ENCODE results near the gene OCLN.
A peak's percentile ranks its signal among the peaks of the same experiment; 100 is the strongest.
"Not testable (repeated sequence)": the region's sequence is repeated elsewhere in the genome, so short reads cannot be mapped to it uniquely, and the experiment has no call there.

Gene OCLN

DNA sequence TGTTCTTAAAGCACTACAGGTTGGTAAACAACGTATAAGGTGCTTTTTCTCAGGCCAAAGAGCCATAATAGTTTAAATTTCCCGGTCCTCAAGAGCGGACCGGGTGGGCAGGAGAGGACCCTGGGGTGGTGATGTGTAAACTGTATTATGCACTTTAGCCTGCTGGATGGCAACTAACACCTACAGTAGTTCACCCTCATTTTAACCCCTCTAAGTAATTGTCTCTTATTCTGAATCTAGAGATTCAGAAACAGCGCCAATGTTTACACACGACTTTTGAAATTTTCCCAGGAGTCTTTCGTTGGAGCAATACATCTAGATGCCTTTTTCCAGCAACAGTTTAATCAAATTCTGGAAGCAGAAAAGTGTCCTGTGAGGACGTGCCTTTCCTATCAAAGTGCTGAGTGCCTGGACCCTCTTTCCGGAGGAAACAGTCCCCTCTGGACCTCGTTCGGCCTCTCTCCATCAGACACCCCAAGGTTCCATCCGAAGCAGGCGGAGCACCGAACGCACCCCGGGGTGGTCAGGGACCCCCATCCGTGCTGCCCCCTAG, 676 bp upstream of the OCLN start:
- no peak for DNase-seq

DNA sequence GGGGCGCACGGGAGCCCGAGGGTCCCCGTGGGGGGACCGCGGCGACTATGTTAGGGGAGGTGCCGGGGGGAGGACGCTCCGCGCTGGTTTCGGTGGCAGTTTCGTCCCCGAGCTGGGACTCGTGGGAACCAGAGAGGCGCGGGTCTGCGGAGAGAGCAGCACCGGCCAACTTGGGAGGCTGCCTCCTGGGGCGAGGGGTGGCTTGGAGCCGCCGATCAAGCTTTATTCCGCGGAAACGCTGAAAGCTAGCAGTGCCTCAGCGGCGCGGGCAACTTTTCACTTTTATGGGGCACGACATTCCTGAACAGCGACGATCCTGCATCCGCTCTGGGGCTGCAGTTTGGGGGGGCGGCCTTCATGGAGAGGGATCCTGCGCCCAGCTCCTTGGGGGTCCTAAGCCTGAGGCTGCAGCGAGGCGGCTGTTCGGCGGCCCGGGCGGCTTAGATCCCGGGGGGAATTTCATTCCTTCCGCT, 369 bp downstream of the OCLN start:
- DNase-seq = peak; percentile 41

DNA sequence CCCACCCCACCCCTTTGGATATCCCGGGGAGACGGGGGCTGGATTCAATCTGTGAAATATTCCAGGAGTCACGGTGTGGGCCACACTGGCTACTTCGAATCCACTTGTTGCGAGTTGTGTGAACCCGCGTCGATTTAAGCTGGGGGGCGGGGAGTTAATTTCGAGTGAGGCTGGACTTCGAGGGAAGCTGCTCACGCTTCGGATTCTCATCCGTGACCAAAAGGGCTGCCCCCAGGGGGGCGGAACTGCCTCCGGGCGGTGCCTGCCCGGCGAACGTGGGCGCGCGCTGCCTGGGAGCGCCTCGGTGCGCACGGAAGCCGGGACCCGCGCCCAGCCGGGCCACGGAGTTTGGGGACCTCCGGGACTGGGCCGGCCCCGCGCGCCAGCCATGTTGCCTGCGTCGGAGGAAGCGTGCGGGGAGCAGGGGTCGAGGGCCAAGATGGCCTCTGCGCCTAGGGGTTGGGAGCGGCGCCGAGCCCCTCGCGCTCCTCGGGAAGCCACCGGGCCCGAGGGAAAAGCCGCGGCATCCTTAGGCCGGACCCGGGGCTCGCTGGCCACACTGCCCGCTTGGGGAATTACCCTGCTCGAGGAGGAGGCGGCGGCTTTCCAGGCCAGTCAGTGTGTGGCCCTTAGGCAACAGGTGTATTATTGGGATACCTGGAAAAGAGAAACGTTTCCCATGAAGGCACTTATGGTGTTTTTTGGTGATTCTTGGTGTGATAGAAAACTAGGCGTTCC, 975 bp downstream of the OCLN start:
- peak; percentile 47 for DNase-seq

DNA sequence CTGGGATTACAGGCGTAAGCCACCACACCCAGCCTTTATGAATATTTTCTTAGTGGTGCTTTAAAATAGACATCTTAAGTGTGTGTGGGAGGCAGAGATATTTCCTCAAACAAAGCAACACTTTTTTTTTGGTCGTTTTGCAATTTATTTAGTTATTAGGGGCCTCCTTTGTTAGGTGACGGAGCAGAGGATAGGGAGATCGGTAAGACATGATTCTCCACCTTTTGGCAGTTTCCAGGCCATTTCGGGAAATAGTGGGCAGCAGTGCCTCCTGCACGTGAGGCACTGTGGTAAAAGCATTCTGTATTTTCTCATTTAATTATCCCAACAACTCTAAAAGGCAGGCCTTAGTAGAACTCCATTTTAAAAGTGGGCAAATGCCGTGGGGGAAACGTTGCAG, 1.9 kb downstream of the OCLN start:
- no peak for DNase-seq

DNA sequence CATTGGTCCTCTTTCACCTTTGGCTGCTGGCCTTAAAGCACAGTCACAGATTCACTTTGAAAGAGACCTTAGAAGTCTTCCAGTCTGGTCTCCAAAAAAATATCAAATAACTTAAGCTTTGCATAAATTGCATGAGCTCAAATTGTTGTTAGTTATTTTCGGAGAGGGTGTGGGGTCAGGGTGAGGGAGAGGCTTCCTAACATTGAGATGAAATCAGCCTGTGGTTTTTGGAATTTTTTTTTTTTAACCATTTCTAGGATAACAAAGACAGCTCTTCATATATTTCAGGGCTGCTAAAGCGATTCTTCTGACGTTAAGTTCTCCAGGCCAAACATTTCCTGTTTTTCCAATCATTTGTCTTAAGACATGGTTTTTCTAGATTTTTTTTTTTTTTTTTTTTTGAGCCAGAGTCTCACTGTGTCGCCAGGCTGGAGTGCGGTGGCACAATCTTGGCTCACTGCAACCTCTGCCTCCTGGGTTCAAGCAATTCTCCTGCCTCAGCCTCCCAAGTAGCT, 4.5 kb downstream of the OCLN start:
- DNase-seq = no peak

DNA sequence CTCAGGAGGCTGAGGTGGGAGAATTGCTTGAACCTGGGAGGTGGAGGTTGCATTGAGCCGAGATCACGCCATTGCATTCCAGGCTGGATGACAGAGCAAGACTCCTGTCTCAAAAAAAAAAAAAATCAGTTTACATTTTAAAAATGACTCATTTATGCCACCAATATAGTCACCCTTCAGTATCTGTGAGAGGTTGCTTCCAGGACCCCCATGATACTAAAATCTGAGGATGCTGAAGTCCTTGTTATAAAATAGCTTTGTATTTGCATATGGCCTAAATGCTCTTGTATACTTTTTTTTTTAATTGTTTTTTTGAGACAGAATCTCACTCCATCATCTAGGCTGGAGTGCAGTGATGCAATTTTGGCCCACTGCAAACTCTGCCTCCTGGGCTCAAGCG, 5.8 kb downstream of the OCLN start:
- DNase-seq = no peak

DNA sequence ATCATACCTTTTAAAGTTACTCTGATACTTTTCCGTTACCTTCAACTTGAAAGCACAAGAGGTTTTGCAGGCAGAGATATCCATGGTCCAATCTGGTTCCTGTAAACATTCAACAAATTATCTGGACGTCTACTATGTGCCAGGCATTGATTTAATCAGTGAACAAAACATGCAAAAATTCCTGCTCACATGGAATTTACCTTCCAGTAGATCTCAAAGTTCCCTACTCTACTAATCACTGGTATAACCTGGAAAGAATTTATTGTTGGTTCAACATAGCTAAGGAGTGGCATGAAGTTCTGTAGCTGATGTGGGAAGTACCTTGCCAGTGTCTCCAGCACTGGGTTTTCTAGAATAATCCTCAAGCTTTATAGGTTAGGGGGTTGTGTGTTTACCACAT, 9.8 kb downstream of the OCLN start:
- DNase-seq = no peak

DNA sequence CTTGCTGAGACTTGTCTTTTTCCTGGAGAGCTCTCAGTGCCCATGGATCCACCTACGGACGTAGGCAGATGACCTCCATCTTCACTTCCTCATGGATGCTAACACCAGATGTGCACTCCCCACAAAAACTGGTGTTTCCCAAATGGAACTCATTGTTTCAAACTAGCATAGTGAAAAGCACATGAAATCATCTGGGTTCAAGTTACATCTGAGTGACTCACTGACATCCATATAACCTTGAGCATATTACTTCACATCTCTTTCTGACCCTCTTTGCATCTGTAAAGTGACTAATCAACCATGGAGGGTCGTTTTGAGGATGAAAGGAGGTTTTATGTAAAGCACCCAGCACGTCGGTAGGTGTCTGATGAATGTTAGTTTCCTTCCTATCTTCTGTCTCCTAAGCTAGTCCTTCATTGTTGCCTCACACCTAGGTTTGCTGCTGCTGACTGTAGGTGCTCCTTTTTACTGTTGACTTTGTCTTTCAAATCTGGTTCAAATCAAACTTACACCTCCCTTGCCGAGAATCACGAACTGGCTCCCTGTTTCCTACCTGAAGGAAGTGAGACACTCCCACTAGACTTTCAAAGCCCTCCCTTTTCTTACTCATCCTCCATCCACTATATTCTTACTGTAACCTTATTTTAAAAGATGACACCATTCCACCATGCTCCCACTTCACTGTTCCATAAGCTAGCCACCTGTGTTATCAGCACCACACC, 10.3 kb downstream of the OCLN start:
- no peak for DNase-seq

DNA sequence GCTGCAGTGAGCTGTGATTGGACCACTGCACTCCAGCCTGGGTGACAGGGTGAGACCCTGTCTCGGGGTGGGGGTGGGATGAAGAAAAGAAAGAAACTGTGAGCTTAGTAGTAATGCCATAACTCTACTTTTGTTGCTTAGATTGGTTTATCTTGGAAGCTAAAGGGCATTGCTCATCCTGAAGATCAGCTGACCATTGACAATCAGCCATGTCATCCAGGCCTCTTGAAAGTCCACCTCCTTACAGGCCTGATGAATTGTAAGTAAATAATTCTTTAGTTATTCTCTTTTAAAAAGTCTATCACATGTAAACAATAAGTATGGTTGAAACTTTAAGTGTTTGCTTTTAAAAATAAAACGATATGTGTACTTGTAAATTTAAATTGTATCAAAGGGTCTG, 11.4 kb downstream of the OCLN start:
- no peak for DNase-seq

DNA sequence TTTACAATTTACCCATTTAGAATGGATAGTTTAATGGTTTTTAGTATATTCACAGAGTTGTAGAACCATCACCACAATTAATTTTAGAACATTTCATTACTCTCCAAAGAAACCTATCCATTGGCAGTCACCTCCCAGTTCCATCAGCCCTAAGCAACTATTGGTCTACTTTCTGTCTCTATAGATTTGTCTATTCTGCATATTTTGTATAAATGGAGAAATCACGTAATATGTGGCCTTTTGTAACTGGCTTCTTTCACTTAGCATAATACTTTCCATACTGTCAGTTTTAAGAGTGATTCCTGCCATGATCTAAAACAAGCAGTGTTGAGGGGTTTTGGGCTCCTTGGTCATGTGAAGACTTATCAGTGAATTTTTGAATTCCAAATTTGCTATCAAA, 12.7 kb downstream of the OCLN start:
- DNase-seq = no peak

DNA sequence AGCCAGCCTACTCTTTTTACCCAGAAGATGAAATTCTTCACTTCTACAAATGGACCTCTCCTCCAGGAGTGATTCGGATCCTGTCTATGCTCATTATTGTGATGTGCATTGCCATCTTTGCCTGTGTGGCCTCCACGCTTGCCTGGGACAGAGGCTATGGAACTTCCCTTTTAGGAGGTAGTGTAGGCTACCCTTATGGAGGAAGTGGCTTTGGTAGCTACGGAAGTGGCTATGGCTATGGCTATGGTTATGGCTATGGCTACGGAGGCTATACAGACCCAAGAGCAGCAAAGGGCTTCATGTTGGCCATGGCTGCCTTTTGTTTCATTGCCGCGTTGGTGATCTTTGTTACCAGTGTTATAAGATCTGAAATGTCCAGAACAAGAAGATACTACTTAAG, 16.6 kb downstream of the OCLN start:
- DNase-seq = no peak

DNA sequence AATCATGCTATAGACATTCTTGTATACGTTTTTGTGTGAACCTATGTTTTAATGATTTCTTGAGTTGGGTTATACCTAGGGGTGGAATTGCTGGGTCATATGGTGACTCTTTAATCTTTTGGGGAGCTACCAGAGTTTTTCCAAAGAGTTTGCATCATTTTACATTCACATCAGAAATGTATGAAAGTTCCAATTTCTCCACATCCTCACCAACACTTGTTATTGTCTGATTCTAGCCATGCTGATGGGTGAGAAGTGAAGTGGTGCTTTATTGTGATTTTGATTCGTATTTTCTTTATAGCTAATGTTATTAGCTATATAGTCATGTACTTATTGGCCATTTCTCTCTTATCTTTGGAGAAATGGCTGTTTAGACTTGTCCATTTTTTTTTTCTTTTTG, 18.1 kb downstream of the OCLN start:
- no peak for DNase-seq

DNA sequence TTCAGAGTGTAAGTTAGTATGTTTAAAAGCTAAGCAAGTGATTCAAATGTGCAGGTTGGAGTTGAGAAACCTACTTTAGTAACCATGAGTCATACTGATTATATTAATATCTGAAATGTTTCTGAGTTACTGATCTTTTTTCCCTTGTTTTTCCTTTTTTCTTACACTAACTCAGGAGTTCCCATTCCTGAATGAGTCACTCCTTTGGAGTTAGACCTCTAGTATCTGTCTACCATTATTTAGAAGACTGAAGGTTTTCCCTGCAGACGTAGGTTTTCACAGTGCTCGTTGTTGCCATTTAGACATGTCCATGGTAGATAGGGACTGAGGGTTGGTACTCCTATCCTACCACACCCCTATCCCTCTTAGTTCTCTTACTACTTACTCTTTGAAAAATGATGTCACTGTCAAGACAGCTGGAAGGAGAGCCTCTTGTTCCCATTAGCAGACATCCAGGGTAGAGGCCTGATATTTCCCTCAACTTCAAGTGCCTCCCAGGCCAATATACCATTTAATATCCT, 20.2 kb downstream of the OCLN start:
- no peak for DNase-seq

DNA sequence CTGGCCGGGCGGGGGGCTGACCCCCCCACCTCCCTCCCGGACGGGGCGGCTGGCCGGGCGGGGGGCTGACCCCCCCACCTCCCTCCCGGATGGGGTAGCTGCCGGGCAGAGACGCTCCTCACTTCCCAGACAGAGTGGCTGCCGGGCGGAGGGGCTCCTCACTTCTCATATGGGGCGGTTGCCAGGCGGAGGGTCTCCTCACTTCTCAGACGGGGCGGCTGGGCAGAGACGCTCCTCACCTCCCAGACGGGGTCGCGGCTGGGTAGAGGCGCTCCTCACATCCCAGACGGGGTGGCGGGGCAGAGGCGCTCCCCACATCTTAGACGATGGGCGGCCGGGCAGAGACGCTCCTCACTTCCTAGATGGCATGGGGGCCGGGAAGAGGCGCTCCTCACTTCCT, 23.0 kb downstream of the OCLN start:
- DNase-seq = not testable (repeated sequence)

DNA sequence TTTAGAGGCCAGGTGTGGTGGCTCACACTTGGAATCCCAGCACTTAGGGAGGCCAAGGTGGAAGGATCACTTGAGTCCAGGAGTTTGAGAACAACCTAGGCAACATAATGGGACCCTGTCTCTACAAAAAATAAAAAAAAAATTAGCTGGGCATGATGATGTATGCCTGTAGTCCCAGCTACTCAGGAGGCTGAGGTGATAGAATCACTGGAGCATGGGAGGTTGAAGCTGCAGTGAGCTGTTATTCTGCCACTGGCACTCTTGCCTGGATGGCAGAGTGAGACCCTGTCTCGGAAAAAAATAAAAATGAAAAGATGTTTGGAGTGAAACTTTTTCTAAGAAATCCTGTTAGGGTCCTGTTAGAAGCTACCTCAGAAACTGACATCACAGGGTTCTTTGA, 24.2 kb downstream of the OCLN start:
- DNase-seq = no peak

DNA sequence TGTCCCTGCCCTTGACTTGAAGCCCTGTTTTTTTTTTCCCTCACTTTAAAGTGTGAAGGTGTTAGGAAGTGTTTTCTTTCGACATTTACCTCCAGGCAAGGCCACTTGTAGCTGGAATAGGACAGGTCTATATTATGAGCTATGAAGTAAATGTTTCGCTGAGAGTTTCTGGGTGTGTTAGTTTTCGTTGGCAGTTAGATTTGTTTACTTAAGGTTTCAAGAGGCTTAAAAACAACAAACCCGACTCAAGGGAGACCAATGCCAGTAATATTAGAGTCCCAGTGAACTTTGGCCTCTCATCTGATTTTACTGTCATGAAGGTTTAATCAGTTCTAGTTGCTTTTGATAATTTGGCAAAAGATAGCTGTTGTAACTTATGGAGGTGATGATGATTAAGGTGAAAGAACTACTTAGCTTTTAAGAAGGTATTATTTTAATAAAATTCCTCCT, 25.2 kb downstream of the OCLN start:
- DNase-seq = no peak

DNA sequence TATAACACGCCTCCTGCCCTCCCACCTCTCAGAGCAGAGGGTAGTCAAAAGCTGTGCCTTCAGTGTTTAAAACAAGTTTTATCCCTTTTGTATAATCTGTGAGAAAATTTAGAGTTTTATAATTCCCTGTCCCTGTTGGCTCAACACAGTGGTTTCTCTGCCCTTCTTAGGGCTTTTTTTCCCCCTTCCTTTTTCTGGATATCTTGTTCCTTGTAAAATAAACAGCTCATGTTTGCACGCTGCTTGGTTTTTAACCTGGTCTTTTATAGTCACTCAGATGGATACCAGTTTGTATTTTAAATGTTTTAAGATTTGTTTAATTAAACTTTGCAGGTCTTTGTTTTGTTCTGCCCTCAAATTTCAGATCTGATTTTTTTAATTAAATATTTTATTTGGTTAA, 26.7 kb downstream of the OCLN start:
- DNase-seq = no peak

DNA sequence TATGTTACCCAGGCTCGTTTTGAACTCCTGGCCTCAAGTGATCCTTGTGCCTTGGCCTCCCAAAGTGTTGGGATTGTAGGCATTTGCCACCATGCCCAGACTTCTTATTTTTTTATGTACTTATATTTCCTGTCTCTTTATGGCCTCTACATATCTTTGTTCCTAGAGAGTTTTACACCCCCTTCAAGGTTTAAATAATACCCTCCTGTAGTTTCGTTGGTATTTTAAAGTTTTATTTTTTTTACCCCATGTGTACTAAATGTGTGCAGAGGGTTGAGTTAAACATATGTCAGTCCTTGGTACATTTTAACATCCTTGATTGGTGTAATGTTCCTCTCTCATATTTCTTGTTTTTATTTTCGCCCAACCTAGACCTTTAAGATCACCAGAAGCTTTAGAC, 29.4 kb downstream of the OCLN start:
- no peak for DNase-seq

DNA sequence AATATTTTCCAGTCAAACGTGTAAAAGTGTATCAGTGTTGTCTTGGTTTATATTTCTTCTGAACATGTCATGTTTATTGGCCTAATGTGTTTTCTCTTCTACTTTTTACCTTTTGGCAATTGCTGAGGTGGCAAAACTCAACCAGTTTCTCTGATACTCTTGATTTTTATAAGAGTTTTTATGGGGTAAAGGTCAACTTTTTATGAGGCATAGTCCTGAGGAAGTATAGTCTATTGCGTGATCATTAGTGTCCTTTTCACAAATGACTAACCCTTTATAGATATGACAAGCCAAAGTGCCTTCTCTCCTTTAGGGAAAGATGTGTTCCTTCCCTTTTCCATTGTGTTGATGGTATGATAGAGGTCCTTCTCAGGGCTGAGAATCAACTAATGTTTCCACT, 32.9 kb downstream of the OCLN start:
- no peak for DNase-seq

DNA sequence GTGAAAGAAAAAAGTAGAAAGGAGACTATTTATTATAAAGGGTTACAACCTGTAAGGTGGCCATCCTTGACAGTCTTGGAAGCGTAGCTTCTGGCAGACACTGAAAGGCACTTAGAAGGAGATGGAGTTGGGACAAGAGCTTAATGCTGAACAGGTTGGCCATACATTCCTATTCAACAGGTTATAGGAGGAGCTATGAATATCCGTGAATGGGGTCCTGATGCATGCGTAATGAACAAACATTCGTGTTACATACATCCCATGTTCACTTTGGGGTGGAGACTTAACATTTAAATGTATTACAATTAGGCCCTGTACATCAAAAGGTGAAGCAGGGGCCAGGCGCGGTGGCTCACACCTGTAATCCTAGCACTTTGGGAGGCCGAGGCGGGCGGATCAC, 34.1 kb downstream of the OCLN start:
- no peak for DNase-seq

DNA sequence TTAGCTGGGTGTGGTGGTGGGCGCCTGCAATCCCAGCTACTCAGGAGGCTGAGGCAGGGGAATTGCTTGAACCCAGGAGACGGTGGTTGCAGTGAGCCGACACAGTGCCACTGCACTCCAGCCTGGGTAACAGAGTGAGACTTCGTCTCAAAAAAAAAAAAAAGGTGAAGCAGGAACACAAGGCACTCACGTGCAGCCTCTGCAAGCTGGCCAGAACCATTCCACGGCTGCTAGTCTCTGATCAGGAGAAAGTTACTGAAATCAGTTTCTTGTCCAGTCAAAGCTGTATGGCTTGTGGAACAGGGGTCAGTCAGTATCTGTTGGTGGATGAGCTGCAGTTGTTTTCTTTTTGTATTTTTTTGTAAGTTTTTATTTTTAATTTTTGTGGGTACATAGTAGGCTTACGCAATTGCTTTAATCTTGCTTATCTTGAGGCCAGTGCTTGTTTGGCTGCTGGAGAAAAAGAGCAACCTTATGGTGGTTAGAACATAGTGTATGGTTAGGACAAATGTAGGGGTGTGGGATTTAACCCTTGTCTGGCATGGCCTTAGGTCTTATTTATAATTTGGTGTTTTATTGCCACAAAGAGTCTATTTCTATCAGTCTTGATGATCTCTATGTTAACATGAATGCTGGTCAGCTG, 34.7 kb downstream of the OCLN start:
- no peak for DNase-seq

DNA sequence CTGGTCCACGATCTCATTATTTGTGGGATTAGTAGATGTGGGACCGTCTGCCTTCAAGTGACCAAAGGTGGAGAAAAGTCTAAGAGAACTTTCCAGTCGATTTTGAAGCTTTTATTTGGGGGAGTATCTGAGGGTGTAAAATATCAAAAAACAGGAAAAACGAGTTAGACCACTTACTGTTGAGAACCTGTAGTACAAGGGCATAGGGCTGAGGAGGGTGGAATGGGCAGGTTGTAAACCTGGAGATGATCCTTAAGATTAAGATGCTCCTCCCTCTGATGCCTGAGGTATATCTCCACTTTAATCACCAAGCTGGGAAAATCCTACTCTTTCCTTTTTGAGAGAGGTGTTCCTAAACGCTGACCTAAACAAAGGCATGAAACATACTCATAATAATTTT, 35.4 kb downstream of the OCLN start:
- DNase-seq = no peak

DNA sequence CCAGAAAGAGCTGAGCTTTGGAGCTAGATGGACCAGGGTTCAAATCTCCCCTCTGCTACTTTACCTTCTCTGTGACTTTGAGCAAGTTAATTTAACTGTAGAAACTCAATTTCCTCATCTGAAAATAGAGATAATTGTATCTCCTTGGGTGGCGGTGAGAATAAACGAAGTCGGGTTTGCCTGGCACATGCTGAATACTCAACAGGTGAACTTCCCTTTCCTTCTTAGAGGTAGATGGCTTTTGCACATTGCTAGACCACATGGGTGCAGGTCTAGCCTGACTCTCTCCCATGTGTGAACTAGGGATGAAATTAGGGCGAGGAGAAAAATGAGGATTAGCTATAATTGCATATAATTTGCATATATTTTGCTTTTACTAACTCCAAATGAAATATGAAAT, 36.0 kb downstream of the OCLN start:
- no peak for DNase-seq

All from stimulated activated CD4-positive, alpha-beta T cell treated with anti-CD3 and anti-CD28 coated beads, Interleukin-15, amount 100 ng/mL, for 24 hours (primary cell).